ENCODE data around the gene PTBP2. TPM values are rescaled to one million over a fixed set of nuclear protein-coding genes. Genes with fewer than 3 reads are reported as not detected.

Gene PTBP2
- total and polyA plus RNA-seq, 4 donors = 2.5 to 14.6 (median 9.0) TPM

DNA sequence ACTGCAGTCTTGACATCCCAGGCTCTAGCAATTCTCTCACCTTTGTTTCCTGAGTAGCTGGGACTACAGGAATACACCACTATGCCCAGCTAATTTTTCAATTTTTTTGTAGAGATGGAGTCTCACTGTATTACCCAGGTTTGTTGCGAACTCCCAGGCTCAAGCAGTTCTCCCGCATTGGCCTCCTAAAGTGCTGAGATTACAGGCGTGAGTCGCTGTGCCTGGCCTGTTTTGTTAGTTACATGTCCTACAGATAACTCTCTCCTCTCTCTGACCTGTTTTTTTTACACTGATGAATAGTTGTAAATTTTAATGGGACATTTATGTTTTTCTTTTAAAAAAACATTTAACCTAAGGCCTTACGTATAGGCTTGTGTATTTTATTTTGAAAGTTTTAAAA is 19.8 kb downstream of the PTBP2 start:
- Histone ChIP-seq H3K36me3 (ENCODE audit: control insufficient read depth in 4 of 4, insufficient read depth in 3 of 4, low read depth in 1 of 4, low read length in 3 of 4) (peaks cover 0 to 4% (median under 1%) of the 10 kb centered on the region in 4 donors), H3K9me3 (ENCODE audit: control insufficient read depth in 4 of 4, low read length in 3 of 4) (no peaks in the 10 kb centered on the region), H3K4me3 (ENCODE audit: low read depth in 1 of 3, low read length in 3 of 3) (no peak overlapping the region), H3K27ac (ENCODE audit: low read depth in 1 of 2, low read length in 2 of 2) (no peak overlapping the region), H3K4me1 (ENCODE audit: control insufficient read depth in 4 of 4, insufficient read depth in 4 of 4, low read length in 3 of 4) (no peaks in the 10 kb centered on the region), H3K27me3 (ENCODE audit: control insufficient read depth in 4 of 4, insufficient read depth in 4 of 4, low read length in 3 of 4) (no peaks in the 10 kb centered on the region), H3K9ac (ENCODE audit: low read depth in 1 of 2, low read length in 2 of 2) (no peak overlapping the region)
- DNase-seq (ENCODE audit: low spot score) = no peak
- 97% methylated on average over 5 of the region's 5 CpGs for WGBS
- TF ChIP-seq JUND (IDR thresholded peaks at IDR 0.05) = no peak
- TF ChIP-seq, protein P1, sequence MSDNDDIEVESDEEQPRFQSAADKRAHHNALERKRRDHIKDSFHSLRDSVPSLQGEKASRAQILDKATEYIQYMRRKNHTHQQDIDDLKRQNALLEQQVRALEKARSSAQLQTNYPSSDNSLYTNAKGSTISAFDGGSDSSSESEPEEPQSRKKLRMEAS (IDR thresholded peaks at IDR 0.05) = no peak
- no peak for TF ChIP-seq GABPA (IDR thresholded peaks at IDR 0.05 in 1 of 2, conservative IDR thresholded peaks at IDR 0.05 in 1 of 2)
- no peak for TF ChIP-seq FOXA1 (IDR thresholded peaks at IDR 0.05)
- TF ChIP-seq NR2F2 (IDR thresholded peaks at IDR 0.05) = no peak
- TF ChIP-seq RAD21 (IDR thresholded peaks at IDR 0.05) = no peak
- TF ChIP-seq, protein P2, sequence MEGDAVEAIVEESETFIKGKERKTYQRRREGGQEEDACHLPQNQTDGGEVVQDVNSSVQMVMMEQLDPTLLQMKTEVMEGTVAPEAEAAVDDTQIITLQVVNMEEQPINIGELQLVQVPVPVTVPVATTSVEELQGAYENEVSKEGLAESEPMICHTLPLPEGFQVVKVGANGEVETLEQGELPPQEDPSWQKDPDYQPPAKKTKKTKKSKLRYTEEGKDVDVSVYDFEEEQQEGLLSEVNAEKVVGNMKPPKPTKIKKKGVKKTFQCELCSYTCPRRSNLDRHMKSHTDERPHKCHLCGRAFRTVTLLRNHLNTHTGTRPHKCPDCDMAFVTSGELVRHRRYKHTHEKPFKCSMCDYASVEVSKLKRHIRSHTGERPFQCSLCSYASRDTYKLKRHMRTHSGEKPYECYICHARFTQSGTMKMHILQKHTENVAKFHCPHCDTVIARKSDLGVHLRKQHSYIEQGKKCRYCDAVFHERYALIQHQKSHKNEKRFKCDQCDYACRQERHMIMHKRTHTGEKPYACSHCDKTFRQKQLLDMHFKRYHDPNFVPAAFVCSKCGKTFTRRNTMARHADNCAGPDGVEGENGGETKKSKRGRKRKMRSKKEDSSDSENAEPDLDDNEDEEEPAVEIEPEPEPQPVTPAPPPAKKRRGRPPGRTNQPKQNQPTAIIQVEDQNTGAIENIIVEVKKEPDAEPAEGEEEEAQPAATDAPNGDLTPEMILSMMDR (IDR thresholded peaks at IDR 0.05; ENCODE audit: low read depth, low read length, missing input control) = no peak

DNA sequence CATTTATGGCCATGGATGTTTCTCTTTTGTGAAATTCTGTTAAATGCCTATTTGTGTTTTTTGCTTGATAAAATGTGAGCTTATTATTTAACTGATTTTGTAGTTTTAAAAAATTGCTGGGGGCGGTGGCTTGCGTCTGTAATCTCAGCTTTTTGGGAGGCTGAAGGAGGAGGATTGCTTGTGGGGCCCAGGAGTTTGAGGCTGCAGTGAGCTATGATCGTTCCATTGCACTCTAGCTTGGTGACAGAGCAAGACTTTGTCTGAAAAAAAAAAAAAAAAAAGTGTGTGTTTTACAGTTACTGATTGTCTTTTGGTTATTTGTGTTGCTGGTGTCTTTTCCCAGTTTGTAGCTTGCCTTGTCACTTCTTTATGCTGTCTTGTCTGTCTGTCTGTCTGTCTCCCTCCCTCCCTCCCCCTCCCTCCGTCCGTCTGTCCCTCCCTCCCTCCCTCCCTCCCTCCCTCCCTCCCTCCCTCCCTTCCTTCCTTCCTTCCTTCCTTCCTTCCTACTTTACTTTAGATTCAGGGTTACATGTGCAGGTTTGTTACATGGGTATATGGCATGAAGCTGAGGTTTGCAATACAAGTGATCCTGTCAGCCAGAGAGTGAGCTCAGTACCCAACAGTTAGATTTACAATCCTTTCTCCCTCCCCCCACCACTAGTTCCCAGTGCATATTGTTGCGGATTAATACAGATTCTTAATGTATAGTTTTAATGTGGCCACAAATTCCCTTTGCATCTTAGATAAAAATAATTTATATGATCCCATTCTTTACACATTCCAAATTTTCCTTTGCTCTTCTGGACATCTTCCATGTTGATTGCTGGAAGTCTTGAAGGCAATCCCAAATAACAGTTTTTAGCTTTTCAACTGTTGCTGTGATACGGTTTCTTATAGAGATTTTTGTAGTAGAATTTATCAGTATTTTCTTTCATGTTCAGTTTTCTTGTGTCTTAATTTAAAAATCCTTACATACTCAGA is 25.1 kb downstream of the PTBP2 start:
- TF ChIP-seq JUND (IDR thresholded peaks at IDR 0.05) (no peak), FOXA2 (IDR thresholded peaks at IDR 0.05) (no peak)
- TF ChIP-seq, protein P3, sequence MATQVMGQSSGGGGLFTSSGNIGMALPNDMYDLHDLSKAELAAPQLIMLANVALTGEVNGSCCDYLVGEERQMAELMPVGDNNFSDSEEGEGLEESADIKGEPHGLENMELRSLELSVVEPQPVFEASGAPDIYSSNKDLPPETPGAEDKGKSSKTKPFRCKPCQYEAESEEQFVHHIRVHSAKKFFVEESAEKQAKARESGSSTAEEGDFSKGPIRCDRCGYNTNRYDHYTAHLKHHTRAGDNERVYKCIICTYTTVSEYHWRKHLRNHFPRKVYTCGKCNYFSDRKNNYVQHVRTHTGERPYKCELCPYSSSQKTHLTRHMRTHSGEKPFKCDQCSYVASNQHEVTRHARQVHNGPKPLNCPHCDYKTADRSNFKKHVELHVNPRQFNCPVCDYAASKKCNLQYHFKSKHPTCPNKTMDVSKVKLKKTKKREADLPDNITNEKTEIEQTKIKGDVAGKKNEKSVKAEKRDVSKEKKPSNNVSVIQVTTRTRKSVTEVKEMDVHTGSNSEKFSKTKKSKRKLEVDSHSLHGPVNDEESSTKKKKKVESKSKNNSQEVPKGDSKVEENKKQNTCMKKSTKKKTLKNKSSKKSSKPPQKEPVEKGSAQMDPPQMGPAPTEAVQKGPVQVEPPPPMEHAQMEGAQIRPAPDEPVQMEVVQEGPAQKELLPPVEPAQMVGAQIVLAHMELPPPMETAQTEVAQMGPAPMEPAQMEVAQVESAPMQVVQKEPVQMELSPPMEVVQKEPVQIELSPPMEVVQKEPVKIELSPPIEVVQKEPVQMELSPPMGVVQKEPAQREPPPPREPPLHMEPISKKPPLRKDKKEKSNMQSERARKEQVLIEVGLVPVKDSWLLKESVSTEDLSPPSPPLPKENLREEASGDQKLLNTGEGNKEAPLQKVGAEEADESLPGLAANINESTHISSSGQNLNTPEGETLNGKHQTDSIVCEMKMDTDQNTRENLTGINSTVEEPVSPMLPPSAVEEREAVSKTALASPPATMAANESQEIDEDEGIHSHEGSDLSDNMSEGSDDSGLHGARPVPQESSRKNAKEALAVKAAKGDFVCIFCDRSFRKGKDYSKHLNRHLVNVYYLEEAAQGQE (IDR thresholded peaks at IDR 0.05) = no peak
- TF ChIP-seq, protein P4, sequence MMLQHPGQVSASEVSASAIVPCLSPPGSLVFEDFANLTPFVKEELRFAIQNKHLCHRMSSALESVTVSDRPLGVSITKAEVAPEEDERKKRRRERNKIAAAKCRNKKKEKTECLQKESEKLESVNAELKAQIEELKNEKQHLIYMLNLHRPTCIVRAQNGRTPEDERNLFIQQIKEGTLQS (IDR thresholded peaks at IDR 0.05) = no peak
- H3K4me3 ChIP-seq (ENCODE audit: low read depth in 1 of 3, low read length in 3 of 3) = no peak overlapping the region
- 88% methylated on average over 7 of the region's 7 CpGs for WGBS
- H3K27me3 ChIP-seq (ENCODE audit: control insufficient read depth in 4 of 4, insufficient read depth in 4 of 4, low read length in 3 of 4) = no peaks in the 10 kb centered on the region
- no peak overlapping the region for H3K27ac ChIP-seq (ENCODE audit: low read depth in 1 of 2, low read length in 2 of 2)
- peaks cover 0 to 1% (median 0%) of the 10 kb centered on the region in 4 donors for H3K4me1 ChIP-seq (ENCODE audit: control insufficient read depth in 4 of 4, insufficient read depth in 4 of 4, low read length in 3 of 4)
- no peak overlapping the region for H3K9ac ChIP-seq (ENCODE audit: low read depth in 1 of 2, low read length in 2 of 2)
- no peaks in the 10 kb centered on the region for H3K36me3 ChIP-seq (ENCODE audit: control insufficient read depth in 4 of 4, insufficient read depth in 3 of 4, low read depth in 1 of 4, low read length in 3 of 4)
- no peak for DNase-seq (ENCODE audit: low spot score)
- no peaks in the 10 kb centered on the region for H3K9me3 ChIP-seq (ENCODE audit: control insufficient read depth in 4 of 4, low read length in 3 of 4)

Data from liver (tissue), 9 donors.